CD14-positive monocyte (primary cell): ENCODE measurements around the gene S1PR3. TPM values are rescaled to one million over a fixed set of nuclear protein-coding genes. Genes with fewer than 3 reads are reported as not detected.

Experiments used
- DNase-seq, 3 donors: peaks; one replicate each; pipeline ENCODE4 v3.0.0-alpha.2; 2011 to 2022
- H2AFZ ChIP-seq: 2 replicates; pipeline ENCODE4 v1.6.0; 2012; ENCODE audit warnings: mild to moderate bottlenecking, low read depth, low read length, inconsistent platforms; ENCODE audit not compliant: insufficient read depth, poor library complexity, severe bottlenecking
- H3K27ac ChIP-seq, 2 donors: 1 replicate in 1 of 2; 2 replicates in 1 of 2; pipeline ENCODE4 v1.5.1; 2012 to 2013; ENCODE audit warnings: low read length in 2 of 2, control low read depth in 1 of 2, inconsistent platforms in 1 of 2, low read depth in 1 of 2, mild to moderate bottlenecking in 1 of 2
- H3K27me3 ChIP-seq, 2 donors: one replicate each; pipeline versions ENCODE4 v1.6.0 to v1.6.1; 2011 to 2013; ENCODE audit warnings: low read length in 2 of 2; ENCODE audit not compliant: control insufficient read depth in 2 of 2, insufficient read depth in 2 of 2
- H3K36me3 ChIP-seq, 2 donors: replicated peaks in 1 of 2; 1 replicate in 1 of 2; 2 replicates in 1 of 2; pipeline versions ENCODE4 v1.5.1 to v1.6.1; 2012 to 2013; ENCODE audit warnings: low read length in 2 of 2, control low read depth in 1 of 2, inconsistent platforms in 1 of 2, mild to moderate bottlenecking in 1 of 2; ENCODE audit not compliant: insufficient read depth in 2 of 2, control insufficient read depth in 1 of 2
- H3K4me1 ChIP-seq, 2 donors: 1 replicate in 1 of 2; 2 replicates in 1 of 2; pipeline versions ENCODE4 v1.5.1 to v1.6.1; 2012 to 2013; ENCODE audit warnings: low read length in 2 of 2, control low read depth in 1 of 2, inconsistent platforms in 1 of 2, mild to moderate bottlenecking in 1 of 2, moderate library complexity in 1 of 2; ENCODE audit not compliant: insufficient read depth in 2 of 2, control insufficient read depth in 1 of 2
- H3K4me2 ChIP-seq: replicated peaks from 2 replicates; pipeline ENCODE3; 2012; ENCODE audit warnings: low read length, moderate library complexity, mild to moderate bottlenecking; ENCODE audit not compliant: poor library complexity, severe bottlenecking; ENCODE audit errors: extremely low read depth
- H3K4me3 ChIP-seq, 3 experiments: fragments of 200-600 bp in 1 of 3; sonication (generic) in 1 of 3; replicated peaks in 1 of 3; 1 replicate in 2 of 3; 2 replicates in 1 of 3; pipeline ENCODE4 v1.5.1; 2011 to 2013; ENCODE audit warnings: low read length in 3 of 3, mild to moderate bottlenecking in 3 of 3, control low read depth in 2 of 3, low read depth in 2 of 3, inconsistent platforms in 1 of 3, moderate library complexity in 1 of 3
- H3K79me2 ChIP-seq: 2 replicates; pipeline ENCODE4 v1.6.0; 2012; ENCODE audit warnings: mild to moderate bottlenecking, control low read depth, inconsistent platforms, low read length, moderate library complexity; ENCODE audit not compliant: insufficient read depth
- H3K9ac ChIP-seq: 2 replicates; pipeline ENCODE4 v1.6.0; 2017; ENCODE audit warnings: low read length, mild to moderate bottlenecking; ENCODE audit not compliant: insufficient read depth, poor library complexity, severe bottlenecking
- H3K9me3 ChIP-seq, 2 donors: replicated peaks in 1 of 2; 1 replicate in 1 of 2; 2 replicates in 1 of 2; pipeline versions ENCODE4 v1.5.1 to v1.6.1; 2012 to 2013; ENCODE audit warnings: low read length in 2 of 2, control low read depth in 1 of 2; ENCODE audit not compliant: control insufficient read depth in 1 of 2, insufficient read depth in 1 of 2
- H4K20me1 ChIP-seq: 2 replicates; pipeline ENCODE4 v1.6.0; 2012; ENCODE audit warnings: mild to moderate bottlenecking, low read length, control low read depth, moderate library complexity; ENCODE audit not compliant: insufficient read depth
- H3K27ac Mint-ChIP-seq, 7 donors: one replicate each; pipeline ENCODE4 v1.8.0; 2020; ENCODE audit warnings: mild to moderate bottlenecking in 7 of 7, mixed read lengths in 7 of 7, moderate library complexity in 6 of 7, inconsistent platforms in 2 of 7
- H3K27me3 Mint-ChIP-seq, 3 donors: one replicate each; pipeline ENCODE4 v1.8.0; 2021 to 2022; ENCODE audit warnings: low read depth in 3 of 3, mild to moderate bottlenecking in 3 of 3, mixed read lengths in 3 of 3, moderate library complexity in 3 of 3, inconsistent platforms in 1 of 3
- H3K36me3 Mint-ChIP-seq, 2 donors: one replicate each; pipeline ENCODE4 v1.8.0; 2020; ENCODE audit warnings: mixed read lengths in 2 of 2, inconsistent platforms in 1 of 2, mild to moderate bottlenecking in 1 of 2
- H3K4me1 Mint-ChIP-seq: one replicate; pipeline ENCODE4 v1.8.0; 2020; ENCODE audit warnings: mild to moderate bottlenecking, mixed read lengths
- H3K4me3 Mint-ChIP-seq, 2 donors: one replicate each; pipeline ENCODE4 v1.8.0; 2020; ENCODE audit warnings: mild to moderate bottlenecking in 2 of 2, mixed read lengths in 2 of 2, moderate library complexity in 1 of 2
- H3K9me3 Mint-ChIP-seq, 7 donors: one replicate each; pipeline ENCODE4 v1.8.0; 2020 to 2022; ENCODE audit warnings: mixed read lengths in 7 of 7, mild to moderate bottlenecking in 6 of 7, moderate library complexity in 6 of 7, inconsistent platforms in 2 of 7
- WGBS: methylation state at CpG from one replicate; pipeline ENCODE4 v1.1.5; 2013; ENCODE audit warnings: missing lambda C conversion rate; ENCODE audit not compliant: insufficient coverage; 5-methylcytosine and 5-hydroxymethylcytosine counted together
- intact Hi-C, 2 donors: fragments of 100-400 bp; cut with micrococcal nuclease; formaldehyde crosslinking; loops; one replicate each; pipeline versions ENCODE4 v1.15.0 to v1.15.1; 2023
- polyA plus RNA-seq, 3 donors: library from polyadenylated mRNA; depleted of rRNA in 1 of 3; unstranded in 2 of 3; stranded (reverse) in 1 of 3; fragments of 300-500 nt in 2 of 3; fragments of >200 nt in 1 of 3; fragmentation: Illumina TruSeq in 2 of 3; gene quantifications; 1 replicate in 2 of 3; 2 replicates in 1 of 3; pipeline ENCODE4 v1.2.3, GENCODE V29; 2012 to 2021
- TF ChIP-seq, protein P1 (sequence below): fragments of 200-600 bp; IDR thresholded peaks from one replicate; pipeline ENCODE4 v1.8.0; 2022; ENCODE audit warnings: antibody characterized with exemption, mild to moderate bottlenecking

The S1PR3 gene
- polyA plus RNA-seq, 3 donors, result 28.2 to 59.7 (median 30.6) TPM

DNA sequence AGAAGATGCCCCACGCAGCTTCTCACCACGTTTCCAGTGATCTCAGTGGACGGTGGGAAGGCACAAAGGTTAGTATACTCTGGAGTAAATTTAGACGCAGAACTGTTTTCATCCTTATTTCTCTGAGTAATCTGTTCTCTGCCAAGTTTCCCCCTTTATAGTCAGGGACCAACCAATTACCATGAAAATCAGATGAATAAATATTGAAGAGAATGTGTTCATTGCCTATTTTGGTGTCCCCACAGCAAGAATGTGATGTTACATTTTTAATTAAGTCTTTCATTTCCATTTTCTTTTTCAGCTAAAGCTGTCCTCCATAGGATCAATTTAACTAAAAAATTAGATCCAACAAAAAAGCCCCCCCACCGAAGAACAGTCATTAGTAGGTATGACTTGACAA lies 41.4 kb downstream of the S1PR3 start:
- intact Hi-C loops, result no loop called here
- Histone ChIP-seq H3K27me3 (peaks cover 4 to 15% of the 10 kb centered on the region in 2 donors), H4K20me1 (no peaks in the 10 kb centered on the region), H3K9ac (no peak overlapping the region), H3K4me2 (no peak overlapping the region), H3K4me1 (peaks cover 21 to 26% of the 10 kb centered on the region in 2 donors), H2AFZ (no peak overlapping the region), H3K27ac (no peak overlapping the region), H3K9me3 (peaks cover 4 to 14% of the 10 kb centered on the region in 2 donors), H3K79me2 (no peaks in the 10 kb centered on the region), H3K4me3 (no peak overlapping the region), H3K36me3 (no peaks in the 10 kb centered on the region)
- TF ChIP-seq, protein P1, sequence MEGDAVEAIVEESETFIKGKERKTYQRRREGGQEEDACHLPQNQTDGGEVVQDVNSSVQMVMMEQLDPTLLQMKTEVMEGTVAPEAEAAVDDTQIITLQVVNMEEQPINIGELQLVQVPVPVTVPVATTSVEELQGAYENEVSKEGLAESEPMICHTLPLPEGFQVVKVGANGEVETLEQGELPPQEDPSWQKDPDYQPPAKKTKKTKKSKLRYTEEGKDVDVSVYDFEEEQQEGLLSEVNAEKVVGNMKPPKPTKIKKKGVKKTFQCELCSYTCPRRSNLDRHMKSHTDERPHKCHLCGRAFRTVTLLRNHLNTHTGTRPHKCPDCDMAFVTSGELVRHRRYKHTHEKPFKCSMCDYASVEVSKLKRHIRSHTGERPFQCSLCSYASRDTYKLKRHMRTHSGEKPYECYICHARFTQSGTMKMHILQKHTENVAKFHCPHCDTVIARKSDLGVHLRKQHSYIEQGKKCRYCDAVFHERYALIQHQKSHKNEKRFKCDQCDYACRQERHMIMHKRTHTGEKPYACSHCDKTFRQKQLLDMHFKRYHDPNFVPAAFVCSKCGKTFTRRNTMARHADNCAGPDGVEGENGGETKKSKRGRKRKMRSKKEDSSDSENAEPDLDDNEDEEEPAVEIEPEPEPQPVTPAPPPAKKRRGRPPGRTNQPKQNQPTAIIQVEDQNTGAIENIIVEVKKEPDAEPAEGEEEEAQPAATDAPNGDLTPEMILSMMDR, result no peak
- Mint-ChIP-seq H3K27ac (no peak overlapping the region), H3K36me3 (no peaks in the 10 kb centered on the region), H3K4me1 (peaks cover 30% of the 10 kb centered on the region), H3K4me3 (no peak overlapping the region), H3K9me3 (peaks cover 8 to 26% (median 20%) of the 10 kb centered on the region in 7 donors), H3K27me3 (peaks cover 2 to 33% (median 14%) of the 10 kb centered on the region in 3 donors)
- no CpG with 5 or more reads among the region's 5 CpGs for WGBS
- no peak for DNase-seq

DNA sequence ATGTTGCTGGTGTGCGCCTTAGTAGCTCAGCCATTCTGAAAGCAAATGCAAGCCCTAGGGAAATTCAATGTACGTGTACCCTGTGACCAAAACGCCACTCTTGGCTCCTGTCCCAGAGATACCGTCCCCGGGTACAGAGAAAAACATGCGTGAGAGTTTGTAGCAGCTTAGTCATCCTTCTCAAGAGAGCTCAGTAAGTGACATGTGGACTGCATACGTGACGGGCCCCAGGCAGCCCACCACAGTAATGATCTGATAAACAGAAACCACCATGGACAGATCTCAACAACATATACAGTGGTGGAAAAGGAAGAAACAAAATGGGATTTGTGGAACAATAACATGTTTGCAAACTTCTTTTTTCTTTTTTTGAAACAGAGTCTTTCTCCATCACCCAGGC lies 45.1 kb downstream of the S1PR3 start:
- TF ChIP-seq, protein P1, result no peak
- no peaks in the 10 kb centered on the region for H3K36me3 Mint-ChIP-seq
- Histone ChIP-seq H3K79me2 (no peaks in the 10 kb centered on the region), H3K4me2 (peak overlapping the region; percentile 71), H3K4me3 (peak overlapping the region; percentile 2 to 66 (median 65)), H4K20me1 (no peaks in the 10 kb centered on the region), H3K9ac (peak overlapping the region; percentile 67), H3K27ac (peak overlapping the region; percentile 70 to 92), H3K27me3 (peaks cover 2 to 26% of the 10 kb centered on the region in 2 donors), H3K36me3 (no peaks in the 10 kb centered on the region), H3K9me3 (no peaks in the 10 kb centered on the region), H2AFZ (peak overlapping the region; percentile 19), H3K4me1 (peaks cover 24 to 25% of the 10 kb centered on the region in 2 donors)
- H3K4me3 Mint-ChIP-seq, result peak overlapping the region; percentile 66 to 85
- DNase-seq, result peak; percentile 85 to 96 (median 92)
- peaks cover 35% of the 10 kb centered on the region for H3K4me1 Mint-ChIP-seq
- H3K9me3 Mint-ChIP-seq, result peaks cover 0 to 6% (median 2%) of the 10 kb centered on the region in 7 donors
- peak overlapping the region; percentile 87 to 95 (median 90) for H3K27ac Mint-ChIP-seq
- H3K27me3 Mint-ChIP-seq, result peaks cover 12 to 27% (median 13%) of the 10 kb centered on the region in 3 donors
- intact Hi-C loops, result no loop called here
- WGBS, result 44% methylated on average over 2 of the region's 8 CpGs
